ENCODE measurements around the gene GIMAP4.

GIMAP4 gene

GRCh38 chr7:150621376-150621775 is 54.2 kb downstream of the GIMAP4 start:
- no peak for TF ChIP-seq CTCF (IDR thresholded peaks at IDR 0.05; ENCODE audit: low read depth, low read length)
- TF ChIP-seq MAX (IDR thresholded peaks at IDR 0.05; ENCODE audit: low read depth, low read length), result no peak
- TF ChIP-seq MYC (IDR thresholded peaks at IDR 0.05; ENCODE audit: low read depth, low read length), result no peak
- no peak for TF ChIP-seq POLR2A (IDR thresholded peaks at IDR 0.05; ENCODE audit: extremely low read depth, insufficient read length)
- H3K4me3 ChIP-seq (ENCODE audit: low read depth, low read length), result no peak overlapping the region
- no peak for DNase-seq (ENCODE audit: low read depth)

Measured in NB4 (cell line).